SHP77 (cell line): ENCODE measurements around the gene ATP6V1F.

Source experiments
- DNase-seq, 2 experiments: peaks; one replicate each; lab custom pipeline; 2025; lab: John Stamatoyannopoulos, UW

The ATP6V1F gene

DNA sequence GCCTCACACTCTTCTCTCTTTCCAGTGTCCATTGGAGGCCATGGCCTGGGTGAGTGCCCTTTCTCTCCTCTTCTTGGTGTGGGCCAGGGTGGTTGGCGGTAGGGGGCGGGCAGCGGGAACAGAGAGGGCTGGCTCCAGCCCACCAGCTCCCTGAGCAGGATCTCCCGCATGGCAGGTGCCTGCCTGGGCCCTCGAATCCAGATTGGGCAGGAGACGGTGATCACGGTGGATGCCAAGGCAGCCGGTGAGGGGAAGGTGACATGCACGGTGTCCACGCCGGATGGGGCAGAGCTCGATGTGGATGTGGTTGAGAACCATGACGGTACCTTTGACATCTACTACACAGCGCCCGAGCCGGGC, 13.5 kb upstream of the ATP6V1F start:
- DNase-seq, result no peak

DNA sequence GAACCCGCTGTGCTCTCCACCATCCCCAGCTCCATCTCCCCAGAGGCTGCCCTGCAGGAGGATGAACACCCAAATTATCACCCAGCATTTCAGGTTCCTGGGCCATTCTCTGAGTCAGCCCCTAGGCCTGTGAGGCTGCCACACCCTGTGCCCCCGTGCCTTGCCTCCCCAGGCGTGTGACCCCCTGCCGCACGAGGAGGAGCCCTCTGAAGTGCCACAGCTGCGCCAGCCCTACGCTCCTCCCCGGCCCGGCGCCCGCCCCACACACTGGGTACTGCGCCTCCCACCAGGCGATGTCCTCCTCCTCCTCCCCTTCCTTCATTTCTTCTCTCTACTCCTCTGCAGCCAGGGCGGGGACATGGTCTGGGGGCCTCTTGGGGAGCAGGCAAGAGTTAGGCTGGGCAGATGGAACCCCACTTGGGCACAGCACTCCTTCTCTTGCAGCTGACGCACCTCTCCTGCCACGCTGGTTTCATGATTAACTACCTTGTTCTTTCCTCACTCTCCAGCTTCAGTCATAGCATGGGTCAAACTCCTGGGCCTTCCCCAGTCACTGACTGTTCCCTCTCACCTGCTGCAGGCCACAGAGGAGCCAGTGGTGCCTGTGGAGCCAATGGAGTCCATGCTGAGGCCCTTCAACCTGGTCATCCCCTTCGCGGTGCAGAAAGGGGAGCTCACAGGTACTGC, 12.7 kb upstream of the ATP6V1F start:
- DNase-seq, result no peak

DNA sequence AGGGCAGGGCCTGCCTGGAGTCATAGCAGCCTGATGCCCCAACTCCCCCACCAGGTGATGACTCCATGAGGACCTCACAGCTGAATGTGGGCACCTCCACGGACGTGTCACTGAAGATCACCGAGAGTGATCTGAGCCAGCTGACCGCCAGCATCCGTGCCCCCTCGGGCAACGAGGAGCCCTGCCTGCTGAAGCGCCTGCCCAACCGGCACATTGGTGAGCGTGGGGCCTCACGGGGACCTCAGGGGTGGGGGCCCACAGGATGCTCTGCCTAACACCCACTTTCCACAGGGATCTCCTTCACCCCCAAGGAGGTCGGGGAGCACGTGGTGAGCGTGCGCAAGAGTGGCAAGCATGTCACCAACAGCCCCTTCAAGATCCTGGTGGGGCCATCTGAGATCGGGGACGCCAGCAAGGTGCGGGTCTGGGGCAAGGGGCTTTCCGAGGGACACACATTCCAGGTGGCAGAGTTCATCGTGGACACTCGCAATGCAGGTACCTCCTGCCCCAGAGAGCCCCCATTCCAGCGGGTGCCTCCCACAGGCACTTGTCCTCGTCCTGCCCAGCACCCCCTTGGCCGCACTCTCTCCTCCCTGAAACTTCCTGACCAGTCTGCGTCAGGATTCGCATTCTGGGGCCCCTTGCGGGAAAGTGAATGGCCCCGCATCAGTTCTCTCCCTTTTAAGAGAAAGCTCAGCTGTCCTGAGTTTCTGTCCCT, 10.0 kb upstream of the ATP6V1F start:
- no peak for DNase-seq

DNA sequence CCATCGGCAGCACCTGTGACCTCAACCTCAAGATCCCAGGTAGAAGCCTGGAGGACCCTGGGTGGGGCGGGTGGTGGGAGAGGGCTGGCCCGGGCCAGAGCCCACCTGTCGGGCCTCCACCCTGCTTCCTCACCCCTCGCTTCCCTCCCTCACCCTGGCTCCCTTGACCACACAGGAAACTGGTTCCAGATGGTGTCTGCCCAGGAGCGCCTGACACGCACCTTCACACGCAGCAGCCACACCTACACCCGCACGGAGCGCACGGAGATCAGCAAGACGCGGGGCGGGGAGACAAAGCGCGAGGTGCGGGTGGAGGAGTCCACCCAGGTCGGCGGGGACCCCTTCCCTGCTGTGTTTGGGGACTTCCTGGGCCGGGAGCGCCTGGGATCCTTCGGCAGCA, 8.9 kb upstream of the ATP6V1F start:
- DNase-seq, result no peak

DNA sequence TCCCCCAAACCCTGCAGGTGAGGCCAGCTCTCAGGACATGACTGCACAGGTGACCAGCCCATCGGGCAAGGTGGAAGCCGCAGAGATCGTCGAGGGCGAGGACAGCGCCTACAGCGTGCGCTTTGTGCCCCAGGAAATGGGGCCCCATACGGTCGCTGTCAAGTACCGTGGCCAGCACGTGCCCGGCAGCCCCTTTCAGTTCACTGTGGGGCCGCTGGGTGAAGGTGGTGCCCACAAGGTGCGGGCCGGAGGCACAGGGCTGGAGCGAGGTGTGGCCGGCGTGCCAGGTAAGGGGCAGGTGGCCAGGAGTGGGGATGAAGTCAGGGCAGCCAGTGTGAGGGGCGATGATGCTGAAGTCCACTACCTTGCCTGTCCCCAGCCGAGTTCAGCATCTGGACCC, 8.3 kb upstream of the ATP6V1F start:
- no peak for DNase-seq

DNA sequence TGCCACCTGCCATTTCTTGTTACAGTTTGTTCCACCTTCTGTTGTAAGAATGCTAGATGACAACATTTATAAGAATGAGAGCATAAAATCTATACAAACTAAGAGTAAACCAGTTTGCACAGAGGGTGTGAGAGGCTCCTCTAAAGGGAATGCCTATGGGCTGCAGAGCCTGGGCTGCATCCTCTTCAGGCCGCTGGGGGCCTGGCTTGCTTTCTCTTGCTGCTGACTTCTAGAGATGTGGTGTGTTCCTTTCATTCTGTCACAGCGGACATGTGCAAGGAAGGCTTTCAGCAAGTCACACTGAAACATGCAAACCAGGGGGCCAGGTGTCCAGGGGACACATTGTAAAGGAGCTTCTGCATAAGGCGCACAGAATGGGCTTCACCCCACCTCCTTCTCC, 7.1 kb upstream of the ATP6V1F start:
- no peak for DNase-seq

DNA sequence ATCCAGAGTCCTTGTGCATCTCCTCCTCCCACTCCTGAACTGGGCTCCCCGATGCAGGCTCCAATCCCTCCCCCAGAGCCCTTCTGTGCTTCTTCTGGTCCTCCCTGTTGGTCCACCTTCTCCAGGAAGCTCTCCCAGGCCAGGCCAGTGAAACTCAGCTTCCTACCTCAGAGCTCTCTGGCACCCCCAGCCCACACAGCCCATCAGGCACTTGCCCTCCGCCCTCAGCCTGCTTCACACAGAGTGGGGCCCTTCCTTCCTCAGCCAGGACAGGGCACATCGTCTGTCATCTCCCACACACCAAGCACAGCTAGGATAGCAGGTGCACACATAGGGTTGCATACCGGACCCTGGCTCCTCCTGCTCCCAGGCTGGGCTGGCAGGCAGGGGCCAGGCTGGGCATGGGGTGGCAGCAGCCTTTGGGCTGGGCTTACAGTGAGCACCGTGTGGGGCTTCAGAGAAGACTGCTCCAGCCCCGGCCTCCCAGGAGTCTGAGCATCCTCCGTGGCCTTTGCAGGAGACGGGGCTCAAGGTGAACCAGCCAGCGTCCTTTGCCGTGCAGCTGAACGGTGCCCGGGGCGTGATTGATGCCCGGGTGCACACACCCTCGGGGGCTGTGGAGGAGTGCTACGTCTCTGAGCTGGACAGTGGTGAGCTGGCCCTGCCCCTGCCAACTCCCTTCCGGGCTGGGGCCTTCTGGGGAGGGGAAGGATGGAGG, 6.5 kb upstream of the ATP6V1F start:
- no peak for DNase-seq

DNA sequence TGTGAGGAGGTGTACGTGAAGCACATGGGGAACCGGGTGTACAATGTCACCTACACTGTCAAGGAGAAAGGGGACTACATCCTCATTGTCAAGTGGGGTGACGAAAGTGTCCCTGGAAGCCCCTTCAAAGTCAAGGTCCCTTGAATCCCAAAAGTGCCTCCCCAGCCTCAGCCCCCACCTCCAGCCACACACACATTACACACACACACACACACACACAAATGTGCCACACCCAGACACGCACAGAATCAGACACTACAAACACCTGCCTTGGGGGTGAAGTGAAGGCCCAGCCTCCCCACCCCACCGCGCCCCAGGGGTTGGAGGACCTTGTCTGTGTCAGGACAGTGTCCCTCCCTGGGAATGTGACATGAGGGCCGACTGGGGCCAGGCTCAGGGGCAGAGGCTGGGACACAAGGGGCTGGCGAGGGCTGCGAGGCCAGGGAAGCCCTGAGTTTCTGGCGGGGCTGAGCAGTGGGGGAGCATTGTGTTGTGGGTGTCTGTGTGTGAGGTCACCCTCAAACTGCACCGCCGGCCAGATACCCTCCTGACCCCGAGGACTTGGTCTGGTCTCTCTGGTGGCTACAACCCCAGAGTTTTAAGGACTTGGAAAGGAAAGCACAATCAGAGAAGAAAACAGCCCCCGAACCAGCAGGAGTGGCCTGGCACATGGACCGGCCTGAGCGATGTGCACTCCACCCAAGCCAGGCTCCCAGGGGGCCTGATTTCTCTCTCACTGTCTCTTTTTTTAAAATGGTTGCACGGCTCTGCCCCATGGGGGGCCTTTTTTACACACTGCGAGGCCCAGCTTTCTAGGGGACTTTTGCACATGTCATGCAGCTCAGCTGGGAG, 4.0 kb upstream of the ATP6V1F start:
- no peak for DNase-seq

DNA sequence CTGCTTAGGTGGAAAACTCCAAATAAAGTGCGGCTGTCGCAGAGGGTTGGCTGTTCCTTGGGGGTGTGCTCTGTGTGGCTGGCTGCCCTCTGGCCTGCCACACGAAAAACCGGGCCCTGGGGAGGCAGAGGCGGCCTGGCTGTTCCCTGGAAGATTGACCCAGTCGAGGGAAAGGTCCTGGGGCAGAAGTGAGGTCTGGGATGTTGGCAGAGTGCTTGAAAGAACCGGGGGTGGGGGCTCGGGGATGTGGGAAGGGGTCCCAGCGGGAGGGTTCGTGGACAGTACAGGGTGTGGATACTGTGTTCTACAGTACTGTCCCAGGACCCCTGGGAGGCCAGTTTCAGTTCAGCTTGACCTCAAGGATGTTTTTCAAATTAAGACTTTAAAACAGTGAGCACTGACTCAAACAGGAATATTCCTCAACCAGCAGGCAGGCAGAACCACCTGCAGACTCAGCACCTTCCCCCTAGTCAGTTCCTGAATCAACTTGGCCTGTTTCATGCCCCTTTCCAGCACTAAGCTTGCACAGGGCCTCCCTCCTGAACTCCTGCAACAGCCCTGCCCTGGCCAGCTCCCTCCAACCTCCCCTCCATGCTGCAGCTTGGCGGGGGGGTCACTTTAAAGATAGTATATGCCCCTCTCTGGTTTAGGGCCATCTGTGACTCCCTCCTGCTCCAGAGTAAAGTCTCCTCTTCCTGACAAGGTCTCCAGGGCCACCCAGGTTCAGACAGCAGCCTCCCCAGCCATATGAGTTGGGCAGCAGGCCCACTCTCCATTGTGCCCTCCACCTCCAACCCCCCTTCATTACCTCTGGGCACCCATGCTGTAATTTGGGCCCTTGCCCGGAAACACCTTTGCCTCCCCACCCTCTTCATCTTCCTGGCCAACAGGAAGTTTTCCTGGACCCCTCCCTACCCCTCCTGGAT, 3.2 kb upstream of the ATP6V1F start:
- DNase-seq, result no peak

DNA sequence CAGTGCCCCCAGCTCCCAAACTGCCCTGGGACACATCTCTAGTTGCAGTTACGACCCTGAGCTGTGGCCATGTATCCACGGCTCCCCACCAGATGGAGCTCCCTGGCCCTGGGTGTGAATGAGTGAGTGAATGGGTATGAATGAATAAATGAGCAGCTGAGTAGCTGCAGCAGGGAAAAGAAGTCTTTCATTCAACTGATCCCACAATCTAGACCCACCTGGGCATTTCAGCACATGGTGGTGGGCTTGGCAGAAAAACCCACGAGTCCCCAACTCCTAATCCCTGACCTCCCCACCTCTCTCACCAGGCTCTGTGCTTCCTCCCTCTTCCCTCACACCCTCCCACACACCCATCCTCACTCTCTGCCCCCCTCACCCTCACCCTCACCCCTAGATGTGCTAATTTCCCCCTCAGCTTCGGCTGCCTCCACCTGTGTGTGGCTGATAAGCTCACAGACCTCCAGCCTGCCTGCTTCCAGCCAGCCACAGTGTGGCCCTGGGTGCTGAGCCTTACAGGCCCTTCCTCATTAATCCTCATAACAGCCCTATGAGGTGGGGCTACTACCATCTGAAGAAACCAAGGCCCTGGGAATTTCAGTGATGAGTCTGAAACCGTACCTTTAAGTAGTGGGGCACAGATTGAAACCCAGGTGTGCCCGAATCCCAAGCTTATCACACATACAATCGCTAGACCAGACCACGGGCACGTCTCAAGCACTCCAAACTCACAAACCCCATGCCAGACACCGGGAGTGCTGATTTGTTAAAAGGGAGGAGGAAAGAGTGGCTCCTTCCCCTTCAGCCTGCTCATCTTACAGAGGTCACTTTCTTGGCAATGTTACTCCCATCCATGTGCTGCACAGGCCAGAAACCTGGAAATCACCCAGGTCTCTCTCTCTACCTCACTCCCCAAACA, 2.2 kb upstream of the ATP6V1F start:
- no peak for DNase-seq

DNA sequence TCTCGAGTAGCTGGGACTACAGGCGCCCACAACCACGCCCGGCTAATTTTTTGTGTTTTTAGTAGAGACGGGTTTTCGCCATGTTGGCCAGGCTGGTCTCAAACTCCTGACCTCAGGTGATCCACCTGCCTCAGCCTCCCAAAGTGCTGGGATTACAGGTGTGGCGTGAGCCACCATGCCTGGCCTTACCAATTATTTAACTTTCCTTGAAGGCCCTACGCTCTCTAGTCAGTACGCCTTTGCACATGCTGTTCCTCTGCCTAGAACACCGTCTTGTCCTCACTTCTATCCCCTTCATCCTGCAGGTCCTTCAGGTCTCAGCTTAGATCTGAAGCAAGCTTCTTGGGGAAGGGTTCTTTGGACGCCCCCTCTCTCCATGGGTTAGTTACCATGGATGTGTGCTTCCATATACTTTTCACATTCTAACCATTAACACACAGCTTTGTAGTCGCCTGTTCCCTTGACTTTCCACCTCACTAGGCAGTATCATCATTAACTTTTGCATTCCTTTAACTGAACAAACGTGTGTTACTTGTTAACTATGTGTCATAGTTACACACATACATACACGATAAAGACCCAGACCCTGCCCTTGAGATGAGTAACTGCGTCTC, 592 bp upstream of the ATP6V1F start:
- no peak for DNase-seq

DNA sequence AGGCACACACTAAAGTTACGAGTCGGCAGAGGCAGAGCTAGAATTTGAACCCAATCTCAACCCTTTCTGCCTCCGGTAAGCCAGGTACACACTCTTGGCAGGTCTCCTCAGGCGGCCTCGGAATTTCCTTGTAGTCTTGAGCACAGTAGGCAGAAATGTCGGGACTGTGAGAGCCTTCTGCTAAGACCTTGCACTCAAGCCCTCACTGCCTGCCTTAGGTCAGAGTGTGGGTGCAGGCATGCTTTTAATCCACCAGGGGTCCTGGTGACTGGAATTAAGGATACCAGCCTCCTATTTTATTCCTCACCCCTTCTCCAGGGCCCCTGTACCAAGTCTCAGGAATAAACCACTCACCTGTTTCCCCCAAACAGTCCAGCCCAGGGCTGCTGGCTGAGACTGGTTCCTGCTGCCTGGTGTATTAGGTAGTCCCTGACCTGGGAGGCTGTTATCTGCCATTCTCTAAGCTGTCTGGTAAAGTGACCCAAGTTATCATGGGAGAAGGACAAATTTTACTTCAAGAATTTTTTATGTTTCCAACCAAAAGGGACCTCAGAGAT, 855 bp downstream of the ATP6V1F start:
- peak; percentile 27 to 55 for DNase-seq

DNA sequence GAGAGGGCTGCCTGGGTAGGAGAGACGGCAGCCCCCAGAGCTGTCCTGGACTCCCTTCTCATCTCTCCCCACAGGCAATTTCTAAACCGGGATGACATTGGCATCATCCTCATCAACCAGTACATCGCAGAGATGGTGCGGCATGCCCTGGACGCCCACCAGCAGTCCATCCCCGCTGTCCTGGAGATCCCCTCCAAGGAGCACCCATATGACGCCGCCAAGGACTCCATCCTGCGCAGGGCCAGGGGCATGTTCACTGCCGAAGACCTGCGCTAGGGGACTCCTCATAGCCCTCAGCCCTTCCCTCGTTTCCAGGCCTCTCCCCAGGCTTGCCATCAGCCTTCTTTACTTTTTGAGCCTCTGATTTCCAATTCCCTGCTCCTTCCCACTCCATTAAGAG, 2.6 kb downstream of the ATP6V1F start:
- DNase-seq, result no peak

DNA sequence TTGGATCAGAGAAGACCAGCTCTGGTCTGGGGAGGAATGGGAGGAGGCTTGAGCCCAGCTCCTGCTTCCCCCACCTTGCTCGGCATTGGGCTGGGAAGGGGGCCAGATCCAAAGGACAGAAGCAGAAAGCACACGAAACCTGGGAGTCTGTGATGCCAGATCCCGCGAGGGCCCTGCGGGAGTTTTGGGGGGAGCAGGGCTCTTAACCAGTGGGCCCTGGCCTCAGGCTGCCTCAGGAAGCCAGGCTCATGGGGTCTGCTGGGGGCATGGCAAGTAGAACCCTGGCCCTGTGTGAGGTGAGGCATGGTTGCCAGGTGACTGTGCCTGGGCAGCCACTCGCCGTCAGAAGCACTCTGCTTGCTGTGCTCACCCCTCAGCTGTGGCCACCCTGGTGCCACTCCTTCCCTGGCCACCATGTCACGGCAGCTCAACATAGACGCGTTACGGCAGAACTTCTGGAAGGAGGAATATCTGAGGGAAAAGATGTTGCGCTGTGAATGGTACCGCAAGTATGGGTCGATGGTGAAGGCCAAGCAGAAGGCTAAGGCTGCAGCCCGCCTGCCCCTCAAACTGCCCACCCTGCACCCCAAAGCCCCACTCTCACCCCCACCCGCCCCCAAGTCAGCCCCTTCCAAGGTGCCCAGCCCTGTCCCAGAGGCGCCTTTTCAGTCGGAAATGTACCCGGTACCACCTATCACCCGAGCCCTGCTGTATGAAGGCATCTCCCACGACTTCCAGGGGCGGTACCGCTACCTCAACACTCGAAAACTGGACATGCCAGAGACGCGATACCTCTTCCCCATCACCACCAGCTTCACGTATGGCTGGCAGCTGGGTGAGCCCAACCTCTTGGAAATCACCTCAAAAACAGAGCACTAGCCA, 3.6 kb downstream of the ATP6V1F start:
- DNase-seq, result no peak

DNA sequence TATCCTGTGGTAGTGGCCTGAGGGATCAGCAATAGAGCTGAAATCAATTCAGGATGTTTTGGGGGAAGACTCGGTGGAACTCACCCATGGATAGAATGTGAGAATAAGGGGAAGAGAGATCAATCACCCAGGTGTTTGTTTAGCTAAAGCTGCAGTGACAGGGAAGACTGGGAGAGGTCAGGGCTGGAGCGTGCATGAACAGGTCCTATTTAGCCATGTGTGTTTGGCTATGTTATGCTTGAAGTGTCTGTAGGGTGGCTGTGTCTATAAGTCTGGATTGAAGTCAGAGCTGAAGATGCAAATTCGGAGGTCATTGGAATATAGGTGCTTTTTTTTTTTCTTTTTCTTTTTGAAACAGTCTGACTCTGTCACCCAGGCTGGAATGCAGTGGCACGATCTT, 4.6 kb downstream of the ATP6V1F start:
- no peak for DNase-seq

DNA sequence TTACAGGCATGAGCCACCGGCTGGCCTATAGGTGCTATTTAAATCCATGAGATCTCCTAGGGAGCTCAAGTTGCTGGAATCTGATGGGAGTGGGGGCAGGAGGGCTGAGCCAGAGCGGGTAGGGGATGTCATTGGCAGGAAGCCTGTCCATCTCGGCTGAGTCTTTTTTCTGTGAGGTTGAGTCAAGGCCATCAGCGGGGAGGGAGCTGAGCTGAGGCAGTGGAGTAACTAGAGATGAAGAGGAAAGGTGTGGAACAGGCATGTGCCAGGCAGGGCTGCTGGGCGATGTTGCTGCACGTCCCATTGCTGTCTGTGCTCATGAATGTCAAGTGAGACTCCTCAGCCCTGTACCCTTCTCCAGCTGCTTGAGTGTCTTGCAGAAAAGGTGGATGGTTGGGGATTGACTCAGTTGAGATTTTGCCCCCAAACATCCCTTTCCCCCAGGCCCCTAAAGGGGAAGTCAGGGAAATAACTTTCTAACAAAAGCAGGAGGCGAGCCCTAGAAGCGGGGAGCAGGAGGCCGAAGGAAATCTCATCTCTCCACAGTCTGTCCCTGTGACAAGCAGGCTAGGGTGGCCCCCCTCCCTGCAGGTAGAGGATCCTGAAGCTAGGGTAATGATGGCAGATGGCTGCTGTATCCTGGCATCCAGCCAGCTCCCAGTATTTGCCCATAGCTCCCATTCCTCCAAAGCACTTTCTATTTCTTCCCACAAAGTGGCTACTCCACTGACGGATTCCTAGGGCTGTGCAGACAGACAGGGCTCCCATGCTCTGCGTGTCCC, 5.4 kb downstream of the ATP6V1F start:
- peak; percentile 71 to 72 for DNase-seq

DNA sequence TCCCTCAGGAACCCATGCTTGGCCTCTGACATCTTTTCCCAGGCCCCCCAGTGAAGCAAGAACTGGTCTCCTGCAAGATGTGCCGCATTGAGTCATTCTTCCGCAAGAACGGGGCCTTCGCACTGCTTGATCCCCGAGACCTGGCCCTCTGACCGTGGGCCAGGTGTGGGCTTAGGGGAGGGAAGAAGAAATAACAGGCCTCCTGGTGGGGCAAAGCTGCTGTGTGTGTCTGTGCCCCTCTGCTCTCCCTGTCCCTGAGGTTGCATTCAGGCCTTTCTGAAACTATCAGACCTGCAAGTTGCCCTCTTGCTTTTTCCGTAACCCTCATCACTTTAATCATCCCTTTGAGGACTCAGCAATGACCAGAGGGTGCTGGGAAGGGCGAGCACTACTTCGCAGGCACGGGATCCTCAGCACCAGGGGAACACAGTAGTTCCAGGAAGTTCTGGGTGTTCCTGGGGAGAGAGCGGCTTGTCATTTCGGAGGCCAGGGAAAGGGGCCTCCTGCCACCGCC, 6.0 kb downstream of the ATP6V1F start:
- no peak for DNase-seq
